Measurements from ENCODE around the gene SV2A. TPM values are rescaled to one million over a fixed set of nuclear protein-coding genes. Genes with fewer than 3 reads are reported as not detected.
"Not testable (repeated sequence)": the region's sequence is repeated elsewhere in the genome, so short reads cannot be mapped to it uniquely, and the experiment has no call there.

Gene SV2A
- total RNA-seq, 1 experiment from 2014 or later: 0.16 TPM

DNA sequence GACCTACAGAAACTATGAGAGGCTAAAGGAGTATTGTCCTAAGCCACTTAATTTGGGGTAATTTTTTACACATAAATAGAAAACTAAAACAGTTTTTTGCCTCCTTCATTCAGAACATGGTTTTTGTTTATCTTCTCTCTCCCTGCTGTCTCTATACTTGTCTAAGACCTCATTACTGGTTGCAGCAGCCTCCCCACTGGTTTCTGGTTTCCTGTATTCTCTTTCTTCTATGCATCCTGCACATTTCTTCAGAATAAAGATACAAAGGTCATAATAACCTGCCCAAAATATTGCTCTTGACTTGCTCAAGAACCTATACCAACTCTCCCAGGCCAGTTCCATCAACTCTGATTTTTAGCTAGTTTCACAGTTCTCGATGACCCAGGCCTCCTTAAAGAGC lies 38.1 kb downstream of the SV2A start:
- Histone ChIP-seq H3K9me3 (no peaks in the 10 kb centered on the region), H3K27me3 (no peaks in the 10 kb centered on the region), H3K36me3 (no peaks in the 10 kb centered on the region), H3K4me3 (no peak overlapping the region)
- DNase-seq: no peak

DNA sequence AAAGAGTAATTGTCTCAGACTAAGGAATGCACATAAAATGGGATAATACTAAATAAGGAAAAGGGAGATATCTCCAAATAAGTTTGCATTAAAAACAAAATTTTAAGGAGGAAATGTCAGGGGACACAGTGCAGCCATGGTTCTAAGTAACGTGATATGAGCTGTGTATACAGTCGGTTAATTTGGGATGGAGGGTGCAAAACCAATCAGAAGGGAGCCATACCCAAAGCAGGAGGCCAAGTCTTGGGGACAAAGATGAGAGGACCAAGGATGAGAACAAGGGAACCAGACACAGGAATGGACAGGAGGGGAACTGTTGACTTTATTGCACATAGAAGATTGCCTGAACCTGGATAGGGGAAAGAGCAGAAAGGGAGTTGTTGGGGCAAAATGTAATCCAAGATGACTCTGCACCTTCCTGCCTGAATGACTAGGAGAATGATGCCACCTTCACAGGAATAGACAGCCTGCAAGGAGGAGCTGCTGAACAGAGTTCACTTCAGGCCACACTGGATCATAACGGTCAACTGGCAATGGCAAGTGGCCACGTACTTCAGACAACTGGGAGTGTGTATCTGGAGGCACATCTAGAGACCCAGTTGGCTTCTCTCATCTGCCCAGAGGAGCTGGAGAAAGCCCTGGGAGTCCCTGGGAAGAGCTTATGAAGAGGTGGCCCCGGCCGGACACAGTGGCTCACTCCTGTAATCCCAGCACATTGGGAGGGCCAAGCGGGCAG lies 40.3 kb downstream of the SV2A start:
- no peak overlapping the region for H3K4me3 ChIP-seq
- no peaks in the 10 kb centered on the region for H3K36me3 ChIP-seq
- no peak for DNase-seq
- no peaks in the 10 kb centered on the region for H3K27me3 ChIP-seq
- H3K9me3 ChIP-seq: no peaks in the 10 kb centered on the region

DNA sequence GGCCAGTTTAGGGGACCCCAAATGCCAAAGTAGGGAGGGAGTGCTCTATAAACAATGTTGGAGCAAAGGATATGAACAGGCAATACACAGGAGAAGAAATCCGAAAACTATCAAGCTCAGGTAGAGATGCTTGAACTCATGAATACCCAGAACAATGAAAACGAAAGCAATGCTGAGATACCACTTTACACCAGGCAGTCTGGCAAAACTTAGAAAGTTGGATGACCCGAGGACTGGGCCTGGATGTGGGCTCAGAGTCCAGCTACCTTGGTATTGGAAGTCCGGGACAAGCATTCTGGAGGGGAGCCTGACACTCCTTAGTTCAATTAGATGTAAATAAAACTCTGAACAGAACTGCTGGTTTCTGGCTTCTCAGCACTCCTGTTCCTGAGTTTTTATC lies 44.6 kb downstream of the SV2A start:
- not testable (repeated sequence) for H3K27me3 ChIP-seq, DNase-seq, H3K4me3 ChIP-seq, H3K9me3 ChIP-seq, H3K36me3 ChIP-seq

DNA sequence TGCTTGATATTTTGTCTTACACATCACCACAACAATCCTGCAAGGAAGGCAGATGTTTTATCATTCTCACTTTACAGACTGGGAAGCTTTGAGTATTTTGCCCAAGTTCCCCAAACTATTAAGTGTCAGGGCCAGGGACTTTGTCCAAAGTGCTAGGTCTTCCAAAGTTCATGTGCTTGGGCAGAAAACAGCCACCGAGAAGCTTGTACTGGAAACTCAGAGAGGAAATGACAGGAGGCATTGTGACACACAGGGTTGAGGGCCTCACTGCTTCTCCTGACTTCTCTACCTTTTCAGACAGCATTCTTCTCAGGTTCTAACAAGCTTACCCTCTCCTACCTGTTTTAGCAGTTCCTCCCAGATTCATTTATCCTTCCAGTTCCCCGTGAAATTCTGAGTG lies 50.8 kb downstream of the SV2A start:
- H3K9me3 ChIP-seq, DNase-seq, H3K4me3 ChIP-seq, H3K27me3 ChIP-seq, H3K36me3 ChIP-seq: not testable (repeated sequence)

DNA sequence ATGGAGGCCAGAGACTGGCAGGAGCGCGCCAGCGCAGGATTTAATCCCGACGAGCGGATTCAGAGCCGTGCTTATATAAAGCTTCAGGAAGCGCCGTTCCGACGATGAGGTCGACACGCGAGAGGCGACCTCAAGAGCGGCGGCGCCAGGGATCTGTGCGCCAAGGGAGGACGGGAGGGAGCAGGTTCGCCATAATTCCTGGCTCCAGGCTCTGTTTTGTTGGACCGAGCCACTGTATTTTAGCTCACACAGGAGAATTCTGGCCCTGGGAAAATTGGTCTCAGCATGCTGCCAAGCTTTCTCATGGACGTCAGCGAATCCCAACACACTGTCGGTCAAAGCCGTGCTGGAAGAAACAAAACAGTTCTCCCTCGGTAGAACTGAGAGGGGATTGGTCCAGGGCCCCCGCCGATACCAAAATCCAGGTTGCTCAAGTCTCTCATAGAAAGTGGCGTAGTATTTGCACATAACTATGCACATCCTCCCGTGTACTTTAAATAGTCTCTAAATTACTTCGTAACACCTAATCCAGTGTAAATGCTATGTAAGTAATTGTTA lies 56.1 kb downstream of the SV2A start:
- H3K9me3 ChIP-seq, H3K4me3 ChIP-seq, DNase-seq, H3K27me3 ChIP-seq, H3K36me3 ChIP-seq: not testable (repeated sequence)

DNA sequence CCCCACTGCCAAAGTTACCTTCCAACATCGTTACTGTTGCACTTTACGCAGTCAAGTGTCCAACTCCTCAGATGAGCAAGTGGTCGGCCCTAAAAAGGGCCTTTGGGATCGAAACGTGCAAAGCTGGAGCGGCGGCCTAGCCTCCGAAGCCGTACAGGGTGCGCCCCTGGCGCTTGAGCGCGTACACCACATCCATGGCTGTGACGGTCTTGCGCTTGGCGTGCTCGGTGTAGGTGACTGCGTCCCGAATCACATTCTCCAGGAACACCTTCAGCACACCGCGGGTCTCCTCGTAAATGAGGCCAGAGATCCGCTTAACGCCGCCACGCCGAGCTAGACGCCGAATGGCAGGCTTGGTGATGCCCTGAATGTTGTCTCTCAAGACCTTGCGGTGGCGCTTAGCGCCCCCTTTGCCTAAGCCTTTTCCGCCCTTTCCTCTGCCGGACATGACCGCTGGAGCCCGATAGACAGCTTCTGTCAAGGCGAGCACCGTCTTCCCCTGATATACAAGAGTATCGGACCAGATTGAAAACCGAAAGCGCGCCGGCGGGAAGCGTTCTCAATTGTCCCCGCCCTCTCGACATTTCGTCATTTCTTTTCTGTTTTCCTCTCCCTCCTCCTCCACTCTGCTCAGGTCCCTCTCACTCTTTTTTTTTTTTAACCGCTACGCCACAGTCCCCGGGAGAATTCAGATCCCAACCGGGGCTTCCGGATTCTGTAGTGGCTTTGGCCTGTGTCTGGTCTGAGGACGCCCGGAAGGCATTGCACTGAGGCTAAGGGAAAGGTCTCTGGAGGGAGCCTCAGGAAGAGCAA lies 56.8 kb downstream of the SV2A start:
- not testable (repeated sequence) for DNase-seq, H3K36me3 ChIP-seq, H3K27me3 ChIP-seq, H3K9me3 ChIP-seq, H3K4me3 ChIP-seq

DNA sequence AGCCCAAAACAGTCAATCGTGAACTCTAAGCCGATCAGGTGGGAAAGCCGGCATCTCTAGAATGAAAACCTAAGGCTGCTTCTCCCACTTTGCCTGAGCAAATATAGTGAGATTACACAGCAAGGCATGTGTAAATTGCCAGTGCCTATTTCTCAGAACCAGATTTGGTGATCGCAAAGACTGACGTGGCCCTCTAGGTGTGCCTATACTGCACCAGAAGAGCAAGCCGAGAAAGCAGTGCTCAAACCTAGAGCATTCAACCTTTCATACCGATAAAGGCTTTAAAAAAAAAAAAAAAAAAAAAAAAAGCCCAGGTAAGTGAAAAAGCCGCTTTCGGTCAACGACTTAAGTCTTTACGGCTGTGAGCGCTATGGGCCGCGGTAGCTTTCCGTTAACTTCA lies 57.4 kb downstream of the SV2A start:
- not testable (repeated sequence) for H3K9me3 ChIP-seq, H3K36me3 ChIP-seq, DNase-seq, H3K4me3 ChIP-seq, H3K27me3 ChIP-seq

Other genes starting within 250 kb of the SV2A start
- not detected in 2 replicates for gene FCGR1A, start 135.2 kb downstream of the SV2A start, total RNA-seq (2014; rRNA removed; shearing (Covaris generic); ENCODE audit: low replicate concordance)
- 9.5 and 33.3 TPM in 2 replicates for gene BOLA1, start 18.3 kb downstream of the SV2A start, total RNA-seq (2014; rRNA removed; shearing (Covaris generic); ENCODE audit: low replicate concordance)
- gene SF3B4, start 10.0 kb upstream of the SV2A start, total RNA-seq (2014; rRNA removed; shearing (Covaris generic); ENCODE audit: low replicate concordance): 35.9 and 42.3 TPM in 2 replicates
- gene MTMR11, start 19.0 kb upstream of the SV2A start, total RNA-seq (2014; rRNA removed; shearing (Covaris generic); ENCODE audit: low replicate concordance): 0.35 and 3.0 TPM in 2 replicates
- gene OTUD7B, start 92.9 kb upstream of the SV2A start, total RNA-seq (2014; rRNA removed; shearing (Covaris generic); ENCODE audit: low replicate concordance): 6.5 and 9.0 TPM in 2 replicates
- gene VPS45, start 149.9 kb upstream of the SV2A start, total RNA-seq (2014; rRNA removed; shearing (Covaris generic); ENCODE audit: low replicate concordance): 26.4 and 47.3 TPM in 2 replicates
- gene PLEKHO1, start 232.1 kb upstream of the SV2A start, total RNA-seq (2014; rRNA removed; shearing (Covaris generic); ENCODE audit: low replicate concordance): 9.9 and 15.8 TPM in 2 replicates

Measured in MG63 (cell line).